Aorta (tissue), 5 donors: ENCODE data around the gene PLAU. TPM values are rescaled to one million over a fixed set of nuclear protein-coding genes. Genes with fewer than 3 reads are reported as not detected.
"Not testable (repeated sequence)": the region's sequence is repeated elsewhere in the genome, so short reads cannot be mapped to it uniquely, and the experiment has no call there.

Experiments
- ATAC-seq: fragments of 200-7000 bp; cut with Tn5 transposase; one replicate; pipeline ENCODE4 v1.9.1; 2022; ENCODE audit warnings: moderate library complexity; ENCODE audit not compliant: low FRiP score
- DNase-seq, 2 donors: peaks; one replicate each; pipeline ENCODE4 v3.0.0-alpha.2; 2020
- H3K27ac ChIP-seq, 2 donors: one replicate each; pipeline ENCODE4 v1.5.1; 2013; ENCODE audit warnings: low read length in 2 of 2, mild to moderate bottlenecking in 2 of 2, moderate library complexity in 2 of 2, control low read depth in 1 of 2, inconsistent platforms in 1 of 2, low read depth in 1 of 2
- H3K27me3 ChIP-seq, 2 donors: one replicate each; pipeline ENCODE4 v1.6.1; 2013; ENCODE audit warnings: control low read depth in 1 of 2, low read length in 1 of 2, mild to moderate bottlenecking in 1 of 2, moderate library complexity in 1 of 2; ENCODE audit not compliant: insufficient read depth in 2 of 2, control insufficient read depth in 1 of 2
- H3K36me3 ChIP-seq, 2 donors: one replicate each; pipeline ENCODE4 v1.6.1; 2013; ENCODE audit warnings: control low read depth in 1 of 2, low read length in 1 of 2, mild to moderate bottlenecking in 1 of 2; ENCODE audit not compliant: insufficient read depth in 2 of 2, control insufficient read depth in 1 of 2
- H3K4me1 ChIP-seq, 2 donors: one replicate each; pipeline ENCODE4 v1.6.1; 2013; ENCODE audit warnings: low read length in 2 of 2, control low read depth in 1 of 2, mild to moderate bottlenecking in 1 of 2, moderate library complexity in 1 of 2; ENCODE audit not compliant: insufficient read depth in 2 of 2, control insufficient read depth in 1 of 2
- H3K4me3 ChIP-seq, 2 donors: one replicate each; pipeline ENCODE4 v1.5.1; 2013; ENCODE audit warnings: low read length in 2 of 2, control low read depth in 1 of 2, mild to moderate bottlenecking in 1 of 2
- H3K9me3 ChIP-seq: one replicate; pipeline ENCODE4 v1.6.1; 2013; ENCODE audit warnings: mild to moderate bottlenecking, low read length; ENCODE audit not compliant: control insufficient read depth
- WGBS, 2 donors: extraction: QIAGEN DNeasy Blood & Tissue Kit; methylation state at CpG; one replicate each; pipeline ENCODE4 v1.1.7; 2013; 5-methylcytosine and 5-hydroxymethylcytosine counted together
- intact Hi-C, 2 donors: fragments of 100-400 bp; cut with DNase I; formaldehyde crosslinking; loops; one replicate each; pipeline versions ENCODE4 v1.14.2 to v1.15.0; 2022
- polyA plus RNA-seq, 2 donors: library from polyadenylated mRNA; stranded (reverse); fragments of 200-250 nt; gene quantifications; one replicate each; pipeline ENCODE4 v1.2.3, GENCODE V29; 2013
- total RNA-seq, 2 donors: library from RNA; stranded (reverse); fragmentation: NEBNext Ultra II Directional; extraction: Animal tissue kit (Norgen Biotek cat#: 25700); gene quantifications; one replicate each; pipeline ENCODE4 v1.2.1, GENCODE V29; 2021
- donor health status: healthy with polysubstance abuse.
- donor health status: Bipolar disorder and iron deficiency.
- donor health status: DM: no; HTN: no; CAD: no.
- donor health status: DM: no; HTN: no; CAD: no.
- donor health status: DM: yes; HTN: yes; CAD: no.

PLAU gene
- total and polyA plus RNA-seq, 4 donors: 9.6 to 35.4 (median 23.6) TPM

DNA sequence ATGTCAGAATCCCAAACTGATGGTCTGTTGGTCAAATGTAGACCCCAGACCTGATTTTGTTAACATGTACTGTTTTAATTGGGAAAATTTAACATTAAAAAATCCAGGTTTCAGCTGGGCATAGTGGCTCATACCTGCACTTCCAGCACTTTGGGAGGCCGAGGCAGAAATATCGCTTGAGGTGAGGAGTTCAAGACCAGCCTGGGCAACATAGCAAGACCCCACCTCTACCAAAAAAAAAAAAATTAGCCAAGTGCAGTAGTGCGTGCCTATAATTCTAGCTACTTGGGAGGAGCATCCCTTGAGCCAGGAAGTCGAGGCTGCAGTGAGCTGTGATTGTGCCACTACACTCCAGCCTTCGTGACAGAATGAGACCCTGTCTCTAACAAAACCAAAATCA lies 20.7 kb upstream of the PLAU start:
- DNase-seq (no peak), ATAC-seq (no peak)
- Histone ChIP-seq H3K36me3 (no peaks in the 10 kb centered on the region), H3K27me3 (no peaks in the 10 kb centered on the region), H3K27ac (no peak overlapping the region), H3K4me1 (peaks cover 2 to 4% of the 10 kb centered on the region in 2 donors), H3K9me3 (no peaks in the 10 kb centered on the region), H3K4me3 (no peak overlapping the region)
- intact Hi-C loops: no loop called here
- WGBS, 2 donors: 97 to 98% methylated on average over 5 of the region's 5 CpGs

DNA sequence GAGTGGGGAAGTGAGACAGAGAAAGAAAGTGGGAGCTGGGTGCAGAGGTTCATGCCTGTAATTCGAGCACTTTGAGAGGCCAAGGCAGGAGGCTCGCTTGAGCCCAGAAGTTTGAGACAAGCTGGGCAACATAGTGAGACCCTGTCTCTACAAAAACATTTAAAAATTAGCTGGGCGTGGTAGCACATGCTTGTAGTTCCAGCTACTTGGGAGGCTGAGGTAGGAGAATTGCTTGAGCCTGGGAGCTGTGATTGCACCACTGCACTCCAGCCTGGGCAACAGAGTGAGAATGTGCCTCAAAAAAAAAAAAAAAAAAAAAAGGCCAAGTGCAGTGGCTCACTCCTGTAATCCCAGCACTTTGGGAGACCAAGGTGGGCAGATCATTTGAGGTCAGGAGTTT lies 20.1 kb upstream of the PLAU start:
- intact Hi-C loops, DNase-seq: not testable (repeated sequence)
- 61 to 79% methylated on average over 3 of the region's 3 CpGs for WGBS, 2 donors

DNA sequence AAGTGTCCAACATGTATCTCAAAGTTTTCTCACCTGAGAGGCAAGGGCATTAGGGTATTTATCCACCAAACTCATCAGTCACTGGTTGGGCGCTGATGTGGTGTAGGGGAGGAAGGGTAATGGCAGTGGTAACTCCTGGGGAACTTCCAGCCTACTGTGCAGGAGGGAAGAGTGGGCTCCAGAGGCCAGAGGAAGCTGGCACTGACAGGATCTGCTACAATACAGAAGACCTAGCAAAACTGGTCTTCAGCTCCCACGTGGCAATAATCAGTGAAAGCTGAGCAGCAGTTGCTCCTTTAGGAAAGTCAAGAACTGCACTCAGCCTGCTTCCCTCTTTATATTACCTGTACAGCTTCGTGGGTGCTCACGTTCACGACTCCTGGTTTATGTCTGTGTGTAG lies 19.4 kb upstream of the PLAU start:
- 74 to 81% methylated on average over 5 of the region's 5 CpGs for WGBS, 2 donors
- intact Hi-C loops: no loop called here

More for the DNA sequence above, 20.1 kb upstream of the PLAU start:
- not testable (repeated sequence) for H3K27ac ChIP-seq, H3K9me3 ChIP-seq, ATAC-seq, H3K27me3 ChIP-seq, H3K4me1 ChIP-seq, H3K36me3 ChIP-seq, H3K4me3 ChIP-seq

DNA sequence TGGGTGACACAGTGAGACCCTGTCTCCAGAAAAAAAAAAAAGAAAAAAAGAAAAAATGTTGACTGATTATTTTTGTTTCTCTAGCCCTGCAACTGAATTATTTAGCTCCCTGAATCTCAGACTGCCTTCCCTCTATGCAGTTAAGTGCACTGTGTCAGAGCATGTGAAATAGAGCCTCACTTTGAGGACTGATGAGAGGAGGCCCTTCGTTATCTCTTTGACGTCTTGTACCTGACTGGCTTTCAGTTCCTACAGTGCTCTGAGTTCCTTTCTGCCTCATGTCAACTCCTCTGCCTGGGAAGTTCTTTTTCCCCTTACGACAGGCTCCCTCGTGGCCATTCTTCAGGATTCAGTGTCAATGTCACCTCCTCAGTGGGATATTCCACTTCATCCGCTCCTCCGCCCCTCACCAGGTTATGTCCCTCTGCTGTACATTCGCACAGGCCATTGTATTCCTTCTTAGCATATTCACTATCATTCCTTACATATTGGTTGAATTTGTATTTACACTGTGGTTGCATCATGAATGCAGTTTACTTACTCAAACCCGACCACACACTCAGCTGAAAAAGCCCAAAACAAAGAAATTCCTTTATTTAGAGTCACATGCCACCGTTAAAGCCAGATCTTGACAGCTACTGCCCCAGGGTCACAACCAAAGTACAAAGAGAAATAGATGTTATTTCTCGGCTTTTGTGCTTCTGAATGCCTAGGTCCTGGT lies 18.5 kb upstream of the PLAU start:
- intact Hi-C loops: no loop called here
- Histone ChIP-seq H3K4me1 (peaks cover 0 to 2% of the 10 kb centered on the region in 2 donors), H3K36me3 (no peaks in the 10 kb centered on the region), H3K9me3 (no peaks in the 10 kb centered on the region), H3K27me3 (no peaks in the 10 kb centered on the region), H3K4me3 (no peak overlapping the region), H3K27ac (no peak overlapping the region)
- WGBS, 2 donors: 77 to 86% methylated on average over 10 of the region's 10 CpGs
- DNase-seq (no peak), ATAC-seq (no peak)

More for the DNA sequence above, 19.4 kb upstream of the PLAU start:
- Histone ChIP-seq H3K4me3 (no peak overlapping the region), H3K27ac (no peak overlapping the region), H3K27me3 (no peaks in the 10 kb centered on the region), H3K36me3 (no peaks in the 10 kb centered on the region), H3K9me3 (no peaks in the 10 kb centered on the region), H3K4me1 (peaks cover 2 to 3% of the 10 kb centered on the region in 2 donors)
- ATAC-seq: no peak
- DNase-seq: no peak

DNA sequence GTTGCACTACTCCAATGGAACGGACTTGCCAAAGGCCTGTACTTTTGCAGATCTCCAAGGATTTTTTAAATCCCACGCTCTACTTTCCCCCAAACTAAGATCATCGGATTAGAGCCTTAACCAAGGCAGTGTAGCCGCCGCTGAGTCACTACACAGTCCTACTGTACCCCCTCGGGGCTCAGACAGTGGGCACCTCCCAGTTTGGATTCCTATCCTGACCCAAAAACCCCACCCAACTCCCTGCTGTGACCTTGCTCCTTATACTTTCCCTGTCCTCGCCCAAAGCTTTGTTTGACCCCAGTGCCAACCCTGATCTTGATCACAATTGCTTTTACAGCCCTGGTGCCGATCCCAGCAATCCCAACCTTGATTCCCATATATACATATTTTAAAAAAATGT lies 17.5 kb upstream of the PLAU start:
- 83 to 90% methylated on average over 8 of the region's 8 CpGs for WGBS, 2 donors
- Histone ChIP-seq H3K4me1 (peaks cover 0 to 2% of the 10 kb centered on the region in 2 donors), H3K36me3 (no peaks in the 10 kb centered on the region), H3K27ac (no peak overlapping the region), H3K9me3 (no peaks in the 10 kb centered on the region), H3K4me3 (no peak overlapping the region), H3K27me3 (no peaks in the 10 kb centered on the region)
- peak in 1 of 2 donors; percentile 26 for DNase-seq
- ATAC-seq: no peak
- intact Hi-C loops: no loop called here

DNA sequence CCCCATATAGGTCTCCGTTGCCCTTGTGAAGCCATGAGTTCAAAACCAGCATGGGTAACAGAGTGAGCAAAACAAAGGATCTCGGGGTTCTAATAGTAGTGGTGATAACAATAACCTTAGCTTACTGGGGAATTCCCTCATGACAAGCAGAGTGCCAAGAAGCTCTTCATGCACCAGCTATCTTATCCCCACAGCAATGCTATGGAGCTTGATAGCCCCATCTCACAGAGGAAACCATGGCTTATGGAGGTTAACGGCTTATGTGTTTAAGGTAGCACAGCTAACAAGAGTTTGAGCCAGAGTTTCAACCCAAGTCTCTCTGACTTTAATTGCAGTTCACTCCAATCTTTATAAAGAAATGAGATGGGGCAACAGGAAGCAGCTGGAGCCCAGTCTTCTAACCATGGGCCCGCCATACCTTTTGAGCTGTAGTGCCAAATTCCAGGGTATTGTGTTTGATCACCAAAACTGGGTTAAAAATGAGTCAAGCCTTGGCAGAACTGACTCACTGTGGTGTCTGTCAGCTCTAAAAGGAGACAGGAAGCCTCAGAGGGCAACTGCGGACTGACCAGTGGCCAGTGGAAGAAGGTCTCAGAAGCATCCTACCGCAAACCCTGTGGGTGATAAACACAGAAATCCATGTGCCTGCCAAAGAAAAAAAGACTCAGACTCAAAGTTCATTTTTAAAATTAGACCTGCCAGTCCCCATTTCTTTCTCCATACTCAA lies 16.5 kb upstream of the PLAU start:
- no peak for ATAC-seq
- Histone ChIP-seq H3K4me1 (no peaks in the 10 kb centered on the region), H3K4me3 (no peak overlapping the region), H3K9me3 (no peaks in the 10 kb centered on the region), H3K27ac (no peak overlapping the region), H3K27me3 (no peaks in the 10 kb centered on the region), H3K36me3 (no peaks in the 10 kb centered on the region)
- peak in 1 of 2 donors; percentile 46 for DNase-seq
- 73 to 75% methylated on average over 6 of the region's 6 CpGs for WGBS, 2 donors
- intact Hi-C loops: no loop called here

DNA sequence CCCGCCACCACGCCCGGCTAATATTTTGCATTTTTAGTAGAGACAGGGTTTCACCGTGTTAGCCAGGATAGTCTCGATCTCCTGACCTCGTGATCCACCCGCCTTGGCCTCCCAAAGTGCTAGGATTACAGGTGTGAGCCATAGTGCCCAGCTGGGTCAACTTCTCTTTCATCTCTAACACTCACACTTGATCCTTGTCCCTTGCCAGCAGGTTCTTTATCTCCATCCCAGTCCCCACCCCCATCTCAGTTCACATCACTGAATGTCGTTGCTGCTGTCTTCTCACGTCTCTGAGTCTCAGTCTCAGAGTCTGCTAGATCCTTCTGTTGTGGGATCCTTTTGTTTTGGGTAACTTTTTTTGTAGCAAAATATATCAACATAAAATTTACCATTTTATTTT lies 15.6 kb upstream of the PLAU start:
- H3K4me3 ChIP-seq, H3K9me3 ChIP-seq, intact Hi-C loops, H3K27ac ChIP-seq, H3K4me1 ChIP-seq, ATAC-seq, DNase-seq, H3K27me3 ChIP-seq, H3K36me3 ChIP-seq: not testable (repeated sequence)
- WGBS, 2 donors: 95 to 98% methylated on average over 9 of the region's 9 CpGs

DNA sequence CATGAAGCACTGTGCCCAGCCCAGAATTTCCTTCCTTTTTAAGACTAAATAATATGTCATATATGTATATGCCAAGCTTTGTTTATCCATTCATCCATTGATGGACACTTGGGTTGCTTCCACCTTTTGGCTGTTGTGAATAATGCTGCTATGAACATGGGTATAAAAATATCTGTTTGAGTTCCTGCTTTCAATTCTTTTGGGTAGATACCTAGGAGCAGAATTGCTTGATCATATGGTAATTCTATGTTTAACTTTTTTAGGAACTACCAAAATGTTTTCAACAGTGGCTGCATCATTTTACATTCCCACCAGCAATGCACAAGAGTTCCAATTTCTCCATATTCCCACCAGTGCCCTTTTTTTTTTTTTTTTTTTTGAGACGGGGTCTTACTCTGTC lies 13.2 kb upstream of the PLAU start:
- Histone ChIP-seq H3K27ac (no peak overlapping the region), H3K27me3 (no peaks in the 10 kb centered on the region), H3K36me3 (no peaks in the 10 kb centered on the region), H3K4me1 (no peaks in the 10 kb centered on the region), H3K4me3 (no peak overlapping the region), H3K9me3 (no peaks in the 10 kb centered on the region)
- ATAC-seq: no peak
- 94 to 100% methylated on average over 1 of the region's 1 CpG for WGBS, 2 donors
- intact Hi-C loops: no loop called here
- no peak for DNase-seq
